ENCODE data around the gene GNG4. TPM values are rescaled to one million over a fixed set of nuclear protein-coding genes. Genes with fewer than 3 reads are reported as not detected.

The GNG4 gene
- total and polyA plus RNA-seq, 7 donors = 1.5 to 31.9 (median 3.9) TPM

GRCh38 chr1:235637756-235638534 is 11.6 kb downstream of the GNG4 start:
- peak; percentile 26 for DNase-seq

GRCh38 chr1:235635938-235636662 is 13.5 kb downstream of the GNG4 start:
- H3K36me3 ChIP-seq = no peaks in the 10 kb centered on the region
- intact Hi-C loops (cut with DNase I) = no loop called here
- no peaks in the 10 kb centered on the region for H3K4me1 ChIP-seq
- WGBS, 2 donors = 54 to 64% methylated on average over 12 of the region's 12 CpGs
- TF ChIP-seq POLR2A (IDR thresholded peaks at IDR 0.05) = no peak
- peak; percentile 9 for DNase-seq
- peaks cover 0 to 4% (median 0%) of the 10 kb centered on the region in 3 donors for H3K27me3 ChIP-seq
- no peaks in the 10 kb centered on the region for H3K9me3 ChIP-seq
- H3K4me3 ChIP-seq = no peak overlapping the region
- no peak overlapping the region for H3K27ac ChIP-seq

More at GRCh38 chr1:235637756-235638534, 11.6 kb downstream of the GNG4 start:
- no peak overlapping the region for H3K4me3 ChIP-seq
- intact Hi-C loops (cut with DNase I) = no loop called here
- H3K36me3 ChIP-seq = no peaks in the 10 kb centered on the region
- WGBS, 2 donors = 44 to 81% methylated on average over 10 of the region's 10 CpGs
- H3K4me1 ChIP-seq = no peaks in the 10 kb centered on the region
- TF ChIP-seq POLR2AphosphoS5 (IDR thresholded peaks at IDR 0.05) (no peak), CTCF (IDR thresholded peaks at IDR 0.05) (no peak), EP300 (IDR thresholded peaks at IDR 0.05) (no peak), POLR2A (IDR thresholded peaks at IDR 0.05) (no peak)
- H3K27ac ChIP-seq = no peak overlapping the region
- peaks cover 0 to 14% (median 0%) of the 10 kb centered on the region in 3 donors for H3K27me3 ChIP-seq
- H3K9me3 ChIP-seq = no peaks in the 10 kb centered on the region

GRCh38 chr1:235632506-235633401 is 16.8 kb downstream of the GNG4 start:
- no peak overlapping the region for H3K27ac ChIP-seq
- H3K27me3 ChIP-seq = no peaks in the 10 kb centered on the region
- H3K36me3 ChIP-seq = no peaks in the 10 kb centered on the region
- no peak for TF ChIP-seq POLR2A (IDR thresholded peaks at IDR 0.05)
- no peak for TF ChIP-seq CTCF (IDR thresholded peaks at IDR 0.05)
- TF ChIP-seq POLR2AphosphoS5 (IDR thresholded peaks at IDR 0.05) = no peak
- no peak for TF ChIP-seq EP300 (IDR thresholded peaks at IDR 0.05)
- peak; percentile 25 for DNase-seq
- H3K4me1 ChIP-seq = no peaks in the 10 kb centered on the region
- H3K9me3 ChIP-seq = no peaks in the 10 kb centered on the region
- H3K4me3 ChIP-seq = peak overlapping the region in 2 of 4 donors; percentile 9 to 11
- WGBS, 2 donors = 41 to 73% methylated on average over 14 of the region's 14 CpGs
- intact Hi-C loops (cut with DNase I) = no loop called here

GRCh38 chr1:235631816-235632215 is 17.8 kb downstream of the GNG4 start:
- Histone ChIP-seq H3K27me3 (no peaks in the 10 kb centered on the region), H3K9me3 (no peaks in the 10 kb centered on the region), H3K4me3 (no peak overlapping the region), H3K27ac (no peak overlapping the region), H3K4me1 (no peaks in the 10 kb centered on the region), H3K36me3 (no peaks in the 10 kb centered on the region)
- no peak for TF ChIP-seq POLR2AphosphoS5 (IDR thresholded peaks at IDR 0.05)
- no peak for TF ChIP-seq EP300 (IDR thresholded peaks at IDR 0.05)
- TF ChIP-seq CTCF (IDR thresholded peaks at IDR 0.05) = no peak
- no peak for TF ChIP-seq POLR2A (IDR thresholded peaks at IDR 0.05)
- WGBS, 2 donors = 91 to 96% methylated on average over 7 of the region's 7 CpGs
- no peak for DNase-seq
- intact Hi-C loops (cut with DNase I) = no loop called here

All from sigmoid colon (tissue), 7 donors.